A673 (cell line): ENCODE results near the gene MTG2.

Source experiments
- EZH2 ChIP-seq: fragments of 200-600 bp; sonication (generic); IDR thresholded peaks from 2 replicates; pipeline ENCODE4 v1.6.1; 2017; ENCODE audit warnings: borderline replicate concordance, low read depth, mild to moderate bottlenecking, mixed read lengths, antibody characterized with exemption, low read length; ENCODE audit not compliant: poor library complexity, severe bottlenecking
- TF ChIP-seq, protein P1 (sequence below): fragments of 300-800, 200-600 bp; sonication (generic); conservative IDR thresholded peaks from 2 replicates; pipeline ENCODE4 v1.5.1; 2017; ENCODE audit warnings: low read depth, mild to moderate bottlenecking, antibody characterized with exemption, low read length, moderate library complexity, mixed read lengths

- no peak for TF ChIP-seq EZH2
- TF ChIP-seq, protein P1, sequence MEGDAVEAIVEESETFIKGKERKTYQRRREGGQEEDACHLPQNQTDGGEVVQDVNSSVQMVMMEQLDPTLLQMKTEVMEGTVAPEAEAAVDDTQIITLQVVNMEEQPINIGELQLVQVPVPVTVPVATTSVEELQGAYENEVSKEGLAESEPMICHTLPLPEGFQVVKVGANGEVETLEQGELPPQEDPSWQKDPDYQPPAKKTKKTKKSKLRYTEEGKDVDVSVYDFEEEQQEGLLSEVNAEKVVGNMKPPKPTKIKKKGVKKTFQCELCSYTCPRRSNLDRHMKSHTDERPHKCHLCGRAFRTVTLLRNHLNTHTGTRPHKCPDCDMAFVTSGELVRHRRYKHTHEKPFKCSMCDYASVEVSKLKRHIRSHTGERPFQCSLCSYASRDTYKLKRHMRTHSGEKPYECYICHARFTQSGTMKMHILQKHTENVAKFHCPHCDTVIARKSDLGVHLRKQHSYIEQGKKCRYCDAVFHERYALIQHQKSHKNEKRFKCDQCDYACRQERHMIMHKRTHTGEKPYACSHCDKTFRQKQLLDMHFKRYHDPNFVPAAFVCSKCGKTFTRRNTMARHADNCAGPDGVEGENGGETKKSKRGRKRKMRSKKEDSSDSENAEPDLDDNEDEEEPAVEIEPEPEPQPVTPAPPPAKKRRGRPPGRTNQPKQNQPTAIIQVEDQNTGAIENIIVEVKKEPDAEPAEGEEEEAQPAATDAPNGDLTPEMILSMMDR = no peak
Measured at GRCh38 chr20:62235777-62236157, 52.9 kb downstream of the MTG2 start.
